ENCODE measurements around the gene PDE10A.

The PDE10A gene

DNA sequence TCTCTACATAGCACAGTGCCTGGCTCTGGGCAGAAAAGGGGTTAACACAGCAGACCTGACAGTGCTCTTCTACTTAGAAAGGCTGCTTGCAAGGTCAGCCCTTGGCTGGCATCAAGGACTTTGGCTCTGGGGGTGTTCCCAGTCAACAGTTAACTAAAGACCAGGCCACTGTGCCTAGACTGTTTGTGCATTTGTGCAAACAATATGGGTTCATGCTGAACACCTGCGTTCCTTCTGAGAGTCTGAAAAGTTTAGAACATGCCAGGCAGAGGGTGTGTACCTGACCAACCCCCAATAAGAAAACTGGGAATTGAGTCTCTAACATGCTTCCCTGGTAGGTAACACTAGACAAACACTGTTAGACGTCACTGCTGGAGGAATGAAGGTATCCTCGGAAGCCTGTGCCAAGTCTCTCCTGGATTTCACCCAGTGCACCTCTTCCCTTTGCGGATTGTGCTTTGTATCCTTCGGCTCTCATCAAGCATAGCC, 110.7 kb downstream of the PDE10A start:
- no peaks in the 10 kb centered on the region for H3K27me3 ChIP-seq
- H3K9me3 ChIP-seq: no peaks in the 10 kb centered on the region
- H3K4me3 ChIP-seq: no peak overlapping the region
- intact Hi-C loops (cut with DNase I; ENCODE audit: low total_unique reads): no loop called here
- no peak for DNase-seq
- TF ChIP-seq, protein P1, sequence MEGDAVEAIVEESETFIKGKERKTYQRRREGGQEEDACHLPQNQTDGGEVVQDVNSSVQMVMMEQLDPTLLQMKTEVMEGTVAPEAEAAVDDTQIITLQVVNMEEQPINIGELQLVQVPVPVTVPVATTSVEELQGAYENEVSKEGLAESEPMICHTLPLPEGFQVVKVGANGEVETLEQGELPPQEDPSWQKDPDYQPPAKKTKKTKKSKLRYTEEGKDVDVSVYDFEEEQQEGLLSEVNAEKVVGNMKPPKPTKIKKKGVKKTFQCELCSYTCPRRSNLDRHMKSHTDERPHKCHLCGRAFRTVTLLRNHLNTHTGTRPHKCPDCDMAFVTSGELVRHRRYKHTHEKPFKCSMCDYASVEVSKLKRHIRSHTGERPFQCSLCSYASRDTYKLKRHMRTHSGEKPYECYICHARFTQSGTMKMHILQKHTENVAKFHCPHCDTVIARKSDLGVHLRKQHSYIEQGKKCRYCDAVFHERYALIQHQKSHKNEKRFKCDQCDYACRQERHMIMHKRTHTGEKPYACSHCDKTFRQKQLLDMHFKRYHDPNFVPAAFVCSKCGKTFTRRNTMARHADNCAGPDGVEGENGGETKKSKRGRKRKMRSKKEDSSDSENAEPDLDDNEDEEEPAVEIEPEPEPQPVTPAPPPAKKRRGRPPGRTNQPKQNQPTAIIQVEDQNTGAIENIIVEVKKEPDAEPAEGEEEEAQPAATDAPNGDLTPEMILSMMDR (IDR thresholded peaks at IDR 0.05): no peak
- H3K4me1 ChIP-seq: no peaks in the 10 kb centered on the region
- no peaks in the 10 kb centered on the region for H3K36me3 ChIP-seq
- no peak overlapping the region for H3K27ac ChIP-seq

DNA sequence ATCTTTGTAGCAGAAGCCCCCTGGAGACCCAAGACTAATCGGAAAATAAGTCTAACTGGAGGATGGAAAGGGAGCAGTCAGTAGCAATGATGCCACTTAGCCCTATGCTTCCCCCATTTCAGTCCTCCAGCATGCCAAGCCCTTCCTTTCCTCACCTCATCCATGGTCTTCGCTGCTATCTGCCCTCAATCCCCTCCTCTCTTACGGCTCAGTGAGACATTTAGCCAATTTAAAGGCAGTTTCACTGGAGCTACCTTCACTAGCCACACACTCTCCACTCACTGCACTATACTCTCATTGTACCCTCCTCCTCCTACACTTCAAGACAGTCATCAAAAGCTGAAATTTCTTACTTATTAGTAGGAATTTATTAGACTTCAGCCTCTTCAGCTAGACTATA, 111.2 kb downstream of the PDE10A start:
- intact Hi-C loops (cut with DNase I; ENCODE audit: low total_unique reads): no loop called here
- no peaks in the 10 kb centered on the region for H3K36me3 ChIP-seq
- H3K4me3 ChIP-seq: no peak overlapping the region
- no peak for DNase-seq
- TF ChIP-seq, protein P1 (IDR thresholded peaks at IDR 0.05): no peak
- no peaks in the 10 kb centered on the region for H3K27me3 ChIP-seq
- no peaks in the 10 kb centered on the region for H3K4me1 ChIP-seq
- no peaks in the 10 kb centered on the region for H3K9me3 ChIP-seq
- no peak overlapping the region for H3K27ac ChIP-seq

DNA sequence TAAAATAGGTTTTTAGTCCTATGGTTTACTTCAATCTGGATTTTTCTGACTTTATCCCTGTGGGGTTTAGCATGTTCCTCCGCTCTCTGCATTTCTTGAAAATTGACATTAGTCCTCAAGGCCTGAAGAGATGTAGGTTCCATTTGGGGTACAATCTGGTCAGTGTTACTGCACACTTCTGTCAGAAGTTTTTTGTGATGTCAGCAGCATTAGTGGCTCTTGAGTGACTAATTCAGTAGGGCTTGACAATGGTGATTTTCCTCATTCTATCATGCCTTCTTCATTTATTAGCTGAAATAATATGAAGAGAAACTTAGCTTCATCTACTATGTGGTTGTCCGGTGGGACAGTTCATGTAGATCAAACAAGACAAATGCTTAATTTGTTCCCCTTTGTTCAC, 114.6 kb downstream of the PDE10A start:
- H3K9me3 ChIP-seq: no peaks in the 10 kb centered on the region
- no peak for DNase-seq
- TF ChIP-seq, protein P1 (IDR thresholded peaks at IDR 0.05): no peak
- no peaks in the 10 kb centered on the region for H3K4me1 ChIP-seq
- intact Hi-C loops (cut with DNase I; ENCODE audit: low total_unique reads): no loop called here
- no peaks in the 10 kb centered on the region for H3K36me3 ChIP-seq
- H3K27ac ChIP-seq: no peak overlapping the region
- no peaks in the 10 kb centered on the region for H3K27me3 ChIP-seq
- no peak overlapping the region for H3K4me3 ChIP-seq

DNA sequence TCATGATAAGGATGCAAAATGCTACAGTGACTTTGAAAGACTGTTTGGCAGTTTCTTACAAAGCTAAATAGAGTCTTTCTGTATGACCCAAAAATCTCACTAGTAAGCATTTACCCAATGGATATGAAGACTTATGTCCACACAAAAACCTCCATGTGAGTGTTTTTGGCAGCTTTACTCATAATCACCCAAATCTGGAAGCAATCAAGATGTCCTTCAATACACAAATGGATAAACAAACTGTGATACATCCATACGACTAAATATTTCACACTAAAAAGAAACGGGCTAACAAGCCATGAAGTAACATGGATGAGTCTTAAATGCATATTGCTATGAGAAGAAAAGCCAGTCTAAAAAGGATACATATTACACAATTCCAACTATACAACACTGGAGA, 117.2 kb downstream of the PDE10A start:
- no peaks in the 10 kb centered on the region for H3K9me3 ChIP-seq
- DNase-seq: no peak
- intact Hi-C loops (cut with DNase I; ENCODE audit: low total_unique reads): no loop called here
- no peak overlapping the region for H3K27ac ChIP-seq
- H3K4me1 ChIP-seq: no peaks in the 10 kb centered on the region
- no peaks in the 10 kb centered on the region for H3K36me3 ChIP-seq
- no peaks in the 10 kb centered on the region for H3K27me3 ChIP-seq
- H3K4me3 ChIP-seq: no peak overlapping the region
- TF ChIP-seq, protein P1 (IDR thresholded peaks at IDR 0.05): no peak

DNA sequence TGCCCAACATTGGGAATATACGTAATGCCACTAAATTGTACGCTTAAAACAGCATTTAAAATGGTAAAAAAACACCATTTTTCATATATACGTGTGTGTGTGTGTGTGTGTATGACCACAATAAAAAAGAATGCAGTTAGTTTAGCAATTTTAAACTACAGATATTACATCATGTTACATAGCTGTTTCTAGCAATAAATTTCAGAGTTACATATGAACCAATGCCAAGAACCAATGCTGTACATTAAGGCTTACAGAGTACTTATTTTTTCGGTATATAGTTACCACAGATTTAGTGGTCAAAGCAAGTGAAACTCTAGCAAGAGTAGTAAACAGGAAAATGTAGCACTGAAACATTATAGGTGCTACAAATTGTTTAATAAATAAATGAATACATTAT, 119.3 kb downstream of the PDE10A start:
- intact Hi-C loops (cut with DNase I; ENCODE audit: low total_unique reads): no loop called here
- TF ChIP-seq, protein P1 (IDR thresholded peaks at IDR 0.05): no peak
- H3K4me3 ChIP-seq: no peak overlapping the region

DNA sequence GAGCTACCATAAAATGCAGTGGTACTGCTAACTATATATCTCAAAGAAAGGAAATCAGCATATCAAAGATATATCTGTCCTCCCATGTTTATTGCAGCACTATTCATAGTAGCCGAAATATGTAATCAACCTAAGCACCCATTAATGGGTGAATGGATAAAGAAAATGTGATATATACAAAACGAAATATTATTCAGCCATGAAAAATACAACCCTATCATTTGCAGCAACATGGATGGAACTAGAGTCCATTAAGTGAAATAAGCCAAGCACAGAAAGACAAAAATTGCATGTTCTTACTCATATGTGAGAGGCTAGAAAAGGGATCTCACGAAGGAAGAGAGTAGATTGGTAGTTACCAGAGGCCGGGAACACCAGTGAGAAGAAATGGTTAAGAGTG, 126.1 kb downstream of the PDE10A start:
- DNase-seq: no peak
- H3K9me3 ChIP-seq: no peaks in the 10 kb centered on the region
- intact Hi-C loops (cut with DNase I; ENCODE audit: low total_unique reads): no loop called here
- no peaks in the 10 kb centered on the region for H3K27me3 ChIP-seq
- no peak overlapping the region for H3K27ac ChIP-seq
- no peaks in the 10 kb centered on the region for H3K36me3 ChIP-seq
- H3K4me3 ChIP-seq: no peak overlapping the region
- TF ChIP-seq, protein P1 (IDR thresholded peaks at IDR 0.05): no peak
- no peaks in the 10 kb centered on the region for H3K4me1 ChIP-seq

More for the DNA sequence above, 119.3 kb downstream of the PDE10A start:
- Histone ChIP-seq H3K4me1 (no peaks in the 10 kb centered on the region), H3K27ac (no peak overlapping the region), H3K9me3 (no peaks in the 10 kb centered on the region), H3K27me3 (no peaks in the 10 kb centered on the region), H3K36me3 (no peaks in the 10 kb centered on the region)
- DNase-seq: no peak

Data from tibial artery (tissue), 4 donors.